Measurements from ENCODE around the gene AKT2. TPM values are rescaled to one million over a fixed set of nuclear protein-coding genes. Genes with fewer than 3 reads are reported as not detected.

The AKT2 gene
- total and polyA plus RNA-seq, 10 of the 15 experiments (the other 5 are each of a cell fraction or from before 2014, with no cell fraction given) = 1.0 to 185 (median 71.5) TPM

DNA sequence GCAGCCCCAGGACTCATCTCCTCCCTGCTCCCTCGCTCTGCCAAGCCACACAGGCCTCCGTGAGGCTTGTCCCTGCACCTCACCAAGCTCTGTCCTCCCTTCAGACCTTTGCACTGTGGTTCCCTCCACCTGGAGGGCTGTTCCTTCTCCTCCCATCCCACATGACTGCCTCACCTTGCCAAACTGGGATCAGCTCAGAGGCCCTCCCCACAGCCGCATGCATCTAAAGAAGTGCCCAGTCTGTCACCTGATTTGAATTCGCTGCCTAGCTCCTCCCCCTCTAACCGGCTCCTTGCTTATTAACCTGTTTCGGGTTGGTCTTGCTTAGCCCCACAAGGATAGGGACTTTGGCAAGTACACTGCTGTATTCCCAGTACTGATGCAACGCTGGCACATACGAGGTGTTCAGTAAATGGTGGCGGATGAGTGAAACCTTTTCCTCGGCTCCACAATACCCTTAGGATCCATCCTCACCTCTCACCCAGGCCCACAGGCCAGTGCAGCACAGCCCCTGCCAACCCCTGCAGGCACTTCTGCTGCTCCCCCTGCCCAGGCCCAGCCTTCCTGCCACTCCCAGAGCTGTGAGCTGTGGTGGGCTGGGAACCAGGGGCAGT is 4.4 kb downstream of the AKT2 start:
- no TSS peak for BruUV-seq (replicated peaks)
- CTCF ChIA-PET = interaction anchor here (1.0 to 2.3 kb wide), 2 partner anchors 18 to 183 kb away, joined by 4 to 6 read pairs; no protein-coding TSS in a partner anchor
- peak overlapping the region; percentile 70 for H3K4me2 ChIP-seq (ENCODE audit: control insufficient read depth, insufficient read depth)
- POLR2A ChIA-PET = interaction anchor here (0.7 kb wide), 1 partner anchor 246 kb away, joined by 3 read pairs; no protein-coding TSS in a partner anchor
- H2AFZ ChIP-seq (ENCODE audit: control insufficient read depth, low read depth, low read length) = no peak overlapping the region
- H3K27ac ChIP-seq (ENCODE audit: control insufficient read depth, insufficient read depth) = peak overlapping the region; percentile 10; the same call in 1 of the 2 replicates
- no peaks in the 10 kb centered on the region for H3K9me3 ChIP-seq (replicated peaks; ENCODE audit: control insufficient read depth, insufficient read depth, low read length)
- WGBS (ENCODE audit: insufficient coverage, insufficient replicate concordance, low lambda C conversion rate, missing lambda C conversion rate) = 81% methylated on average over 10 of the region's 10 CpGs
- RAD21 ChIA-PET (ENCODE audit: unreplicated experiment) = interaction anchor here (0.7 to 1.7 kb wide), 5 partner anchors 25 to 185 kb away, joined by 3 to 6 read pairs (median 4); partner anchors contain the start of gene BLVRB
- peak overlapping the region; percentile 59 for H3K4me3 ChIP-seq
- SMC1A ChIA-PET (ENCODE audit: uncharacterized antibody, unreplicated experiment) = interaction anchor here (1.0 to 1.3 kb wide), 2 partner anchors 24 to 90 kb away, joined by 3 read pairs; no protein-coding TSS in a partner anchor
- peaks cover 0 to 7% of the 10 kb centered on the region in 2 experiments; a peak in 3 of 4 replicates for H3K36me3 ChIP-seq (ENCODE audit: control insufficient read depth in 2 of 2, insufficient read depth in 2 of 2, low read length in 1 of 2)
- ATAC-seq = 0 out of 3 replicates have a peak, but pooled peaks have one; percentile 7
- H3K4me1 ChIP-seq (ENCODE audit: control insufficient read depth, insufficient read depth, low read length) = peaks cover 18% of the 10 kb centered on the region
- intact Hi-C loops (cut with micrococcal nuclease; ENCODE audit: unreplicated experiment) (no loop called here), in situ Hi-C loops (cut with MboI) (no loop called here)
- no peak for FAIRE-seq
- no peaks in the 10 kb centered on the region for H3K27me3 ChIP-seq (replicated peaks in 1 of 2; ENCODE audit: control insufficient read depth in 2 of 2, insufficient read depth in 2 of 2, low read length in 1 of 2)
- 0 out of 2 replicates have a peak overlapping the region, but pooled peaks have one; percentile 5 for H3K9ac ChIP-seq (ENCODE audit: control insufficient read depth, insufficient read depth, low read length)
- DNase-seq (ENCODE audit: low read depth, low spot score) = no peak
- peaks cover 2% of the 10 kb centered on the region for H4K20me1 ChIP-seq (ENCODE audit: control insufficient read depth, insufficient read depth)
- H3K79me2 ChIP-seq (ENCODE audit: control insufficient read depth, insufficient read depth, low read length) = peaks cover 82% of the 10 kb centered on the region
- TF ChIP-seq, protein P1, sequence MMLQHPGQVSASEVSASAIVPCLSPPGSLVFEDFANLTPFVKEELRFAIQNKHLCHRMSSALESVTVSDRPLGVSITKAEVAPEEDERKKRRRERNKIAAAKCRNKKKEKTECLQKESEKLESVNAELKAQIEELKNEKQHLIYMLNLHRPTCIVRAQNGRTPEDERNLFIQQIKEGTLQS (IDR thresholded peaks at IDR 0.05; ENCODE audit: borderline replicate concordance, extremely low read depth, low read depth, low read length) = no peak
- TF ChIP-seq, protein P2, sequence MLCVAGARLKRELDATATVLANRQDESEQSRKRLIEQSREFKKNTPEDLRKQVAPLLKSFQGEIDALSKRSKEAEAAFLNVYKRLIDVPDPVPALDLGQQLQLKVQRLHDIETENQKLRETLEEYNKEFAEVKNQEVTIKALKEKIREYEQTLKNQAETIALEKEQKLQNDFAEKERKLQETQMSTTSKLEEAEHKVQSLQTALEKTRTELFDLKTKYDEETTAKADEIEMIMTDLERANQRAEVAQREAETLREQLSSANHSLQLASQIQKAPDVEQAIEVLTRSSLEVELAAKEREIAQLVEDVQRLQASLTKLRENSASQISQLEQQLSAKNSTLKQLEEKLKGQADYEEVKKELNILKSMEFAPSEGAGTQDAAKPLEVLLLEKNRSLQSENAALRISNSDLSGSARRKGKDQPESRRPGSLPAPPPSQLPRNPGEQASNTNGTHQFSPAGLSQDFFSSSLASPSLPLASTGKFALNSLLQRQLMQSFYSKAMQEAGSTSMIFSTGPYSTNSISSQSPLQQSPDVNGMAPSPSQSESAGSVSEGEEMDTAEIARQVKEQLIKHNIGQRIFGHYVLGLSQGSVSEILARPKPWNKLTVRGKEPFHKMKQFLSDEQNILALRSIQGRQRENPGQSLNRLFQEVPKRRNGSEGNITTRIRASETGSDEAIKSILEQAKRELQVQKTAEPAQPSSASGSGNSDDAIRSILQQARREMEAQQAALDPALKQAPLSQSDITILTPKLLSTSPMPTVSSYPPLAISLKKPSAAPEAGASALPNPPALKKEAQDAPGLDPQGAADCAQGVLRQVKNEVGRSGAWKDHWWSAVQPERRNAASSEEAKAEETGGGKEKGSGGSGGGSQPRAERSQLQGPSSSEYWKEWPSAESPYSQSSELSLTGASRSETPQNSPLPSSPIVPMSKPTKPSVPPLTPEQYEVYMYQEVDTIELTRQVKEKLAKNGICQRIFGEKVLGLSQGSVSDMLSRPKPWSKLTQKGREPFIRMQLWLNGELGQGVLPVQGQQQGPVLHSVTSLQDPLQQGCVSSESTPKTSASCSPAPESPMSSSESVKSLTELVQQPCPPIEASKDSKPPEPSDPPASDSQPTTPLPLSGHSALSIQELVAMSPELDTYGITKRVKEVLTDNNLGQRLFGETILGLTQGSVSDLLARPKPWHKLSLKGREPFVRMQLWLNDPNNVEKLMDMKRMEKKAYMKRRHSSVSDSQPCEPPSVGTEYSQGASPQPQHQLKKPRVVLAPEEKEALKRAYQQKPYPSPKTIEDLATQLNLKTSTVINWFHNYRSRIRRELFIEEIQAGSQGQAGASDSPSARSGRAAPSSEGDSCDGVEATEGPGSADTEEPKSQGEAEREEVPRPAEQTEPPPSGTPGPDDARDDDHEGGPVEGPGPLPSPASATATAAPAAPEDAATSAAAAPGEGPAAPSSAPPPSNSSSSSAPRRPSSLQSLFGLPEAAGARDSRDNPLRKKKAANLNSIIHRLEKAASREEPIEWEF (IDR thresholded peaks at IDR 0.05; ENCODE audit: insufficient replicate concordance, low read depth, low read length) = no peak
- TF ChIP-seq, protein P3, sequence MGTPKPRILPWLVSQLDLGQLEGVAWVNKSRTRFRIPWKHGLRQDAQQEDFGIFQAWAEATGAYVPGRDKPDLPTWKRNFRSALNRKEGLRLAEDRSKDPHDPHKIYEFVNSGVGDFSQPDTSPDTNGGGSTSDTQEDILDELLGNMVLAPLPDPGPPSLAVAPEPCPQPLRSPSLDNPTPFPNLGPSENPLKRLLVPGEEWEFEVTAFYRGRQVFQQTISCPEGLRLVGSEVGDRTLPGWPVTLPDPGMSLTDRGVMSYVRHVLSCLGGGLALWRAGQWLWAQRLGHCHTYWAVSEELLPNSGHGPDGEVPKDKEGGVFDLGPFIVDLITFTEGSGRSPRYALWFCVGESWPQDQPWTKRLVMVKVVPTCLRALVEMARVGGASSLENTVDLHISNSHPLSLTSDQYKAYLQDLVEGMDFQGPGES (IDR thresholded peaks at IDR 0.05) = no peak
- TF ChIP-seq HDGF (IDR thresholded peaks at IDR 0.05) = peak; percentile 56; the same call in 1 of the 2 replicates
- TF ChIP-seq NBN (IDR thresholded peaks at IDR 0.05) = 0 out of 2 replicates have a peak, but pooled peaks have one; percentile 30
- TF ChIP-seq, protein P4, sequence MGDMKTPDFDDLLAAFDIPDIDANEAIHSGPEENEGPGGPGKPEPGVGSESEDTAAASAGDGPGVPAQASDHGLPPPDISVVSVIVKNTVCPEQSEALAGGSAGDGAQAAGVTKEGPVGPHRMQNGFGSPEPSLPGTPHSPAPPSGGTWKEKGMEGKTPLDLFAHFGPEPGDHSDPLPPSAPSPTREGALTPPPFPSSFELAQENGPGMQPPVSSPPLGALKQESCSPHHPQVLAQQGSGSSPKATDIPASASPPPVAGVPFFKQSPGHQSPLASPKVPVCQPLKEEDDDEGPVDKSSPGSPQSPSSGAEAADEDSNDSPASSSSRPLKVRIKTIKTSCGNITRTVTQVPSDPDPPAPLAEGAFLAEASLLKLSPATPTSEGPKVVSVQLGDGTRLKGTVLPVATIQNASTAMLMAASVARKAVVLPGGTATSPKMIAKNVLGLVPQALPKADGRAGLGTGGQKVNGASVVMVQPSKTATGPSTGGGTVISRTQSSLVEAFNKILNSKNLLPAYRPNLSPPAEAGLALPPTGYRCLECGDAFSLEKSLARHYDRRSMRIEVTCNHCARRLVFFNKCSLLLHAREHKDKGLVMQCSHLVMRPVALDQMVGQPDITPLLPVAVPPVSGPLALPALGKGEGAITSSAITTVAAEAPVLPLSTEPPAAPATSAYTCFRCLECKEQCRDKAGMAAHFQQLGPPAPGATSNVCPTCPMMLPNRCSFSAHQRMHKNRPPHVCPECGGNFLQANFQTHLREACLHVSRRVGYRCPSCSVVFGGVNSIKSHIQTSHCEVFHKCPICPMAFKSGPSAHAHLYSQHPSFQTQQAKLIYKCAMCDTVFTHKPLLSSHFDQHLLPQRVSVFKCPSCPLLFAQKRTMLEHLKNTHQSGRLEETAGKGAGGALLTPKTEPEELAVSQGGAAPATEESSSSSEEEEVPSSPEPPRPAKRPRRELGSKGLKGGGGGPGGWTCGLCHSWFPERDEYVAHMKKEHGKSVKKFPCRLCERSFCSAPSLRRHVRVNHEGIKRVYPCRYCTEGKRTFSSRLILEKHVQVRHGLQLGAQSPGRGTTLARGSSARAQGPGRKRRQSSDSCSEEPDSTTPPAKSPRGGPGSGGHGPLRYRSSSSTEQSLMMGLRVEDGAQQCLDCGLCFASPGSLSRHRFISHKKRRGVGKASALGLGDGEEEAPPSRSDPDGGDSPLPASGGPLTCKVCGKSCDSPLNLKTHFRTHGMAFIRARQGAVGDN (IDR thresholded peaks at IDR 0.05) = no peak
- TF ChIP-seq, protein P5, sequence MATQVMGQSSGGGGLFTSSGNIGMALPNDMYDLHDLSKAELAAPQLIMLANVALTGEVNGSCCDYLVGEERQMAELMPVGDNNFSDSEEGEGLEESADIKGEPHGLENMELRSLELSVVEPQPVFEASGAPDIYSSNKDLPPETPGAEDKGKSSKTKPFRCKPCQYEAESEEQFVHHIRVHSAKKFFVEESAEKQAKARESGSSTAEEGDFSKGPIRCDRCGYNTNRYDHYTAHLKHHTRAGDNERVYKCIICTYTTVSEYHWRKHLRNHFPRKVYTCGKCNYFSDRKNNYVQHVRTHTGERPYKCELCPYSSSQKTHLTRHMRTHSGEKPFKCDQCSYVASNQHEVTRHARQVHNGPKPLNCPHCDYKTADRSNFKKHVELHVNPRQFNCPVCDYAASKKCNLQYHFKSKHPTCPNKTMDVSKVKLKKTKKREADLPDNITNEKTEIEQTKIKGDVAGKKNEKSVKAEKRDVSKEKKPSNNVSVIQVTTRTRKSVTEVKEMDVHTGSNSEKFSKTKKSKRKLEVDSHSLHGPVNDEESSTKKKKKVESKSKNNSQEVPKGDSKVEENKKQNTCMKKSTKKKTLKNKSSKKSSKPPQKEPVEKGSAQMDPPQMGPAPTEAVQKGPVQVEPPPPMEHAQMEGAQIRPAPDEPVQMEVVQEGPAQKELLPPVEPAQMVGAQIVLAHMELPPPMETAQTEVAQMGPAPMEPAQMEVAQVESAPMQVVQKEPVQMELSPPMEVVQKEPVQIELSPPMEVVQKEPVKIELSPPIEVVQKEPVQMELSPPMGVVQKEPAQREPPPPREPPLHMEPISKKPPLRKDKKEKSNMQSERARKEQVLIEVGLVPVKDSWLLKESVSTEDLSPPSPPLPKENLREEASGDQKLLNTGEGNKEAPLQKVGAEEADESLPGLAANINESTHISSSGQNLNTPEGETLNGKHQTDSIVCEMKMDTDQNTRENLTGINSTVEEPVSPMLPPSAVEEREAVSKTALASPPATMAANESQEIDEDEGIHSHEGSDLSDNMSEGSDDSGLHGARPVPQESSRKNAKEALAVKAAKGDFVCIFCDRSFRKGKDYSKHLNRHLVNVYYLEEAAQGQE (IDR thresholded peaks at IDR 0.05; ENCODE audit: low read depth, low read length) = no peak

All from GM12878 (cell line).